Upper lobe of left lung (tissue), 4 donors: ENCODE data around the gene PRKAG2.

Experiments used
- CTCF ChIP-seq, 6 experiments: fragments of 450-650 bp in 4 of 6; fragments of 200-600 bp in 2 of 6; sonication (generic) in 2 of 6; IDR thresholded peaks; one replicate each; pipeline ENCODE4 v1.5.1; 2016 to 2019; ENCODE audit warnings: antibody characterized with exemption in 6 of 6
- EP300 ChIP-seq, 4 donors: sonication (generic); formaldehyde crosslinking; IDR thresholded peaks; one replicate each; pipeline ENCODE4 v1.5.1; 2017; ENCODE audit warnings: antibody characterized with exemption in 4 of 4, control low read depth in 2 of 4
- POLR2A ChIP-seq, 4 donors: fragments of 450-650 bp; IDR thresholded peaks; one replicate each; pipeline ENCODE4 v1.5.1; 2016 to 2017; ENCODE audit warnings: antibody characterized with exemption in 4 of 4, mild to moderate bottlenecking in 2 of 4
- POLR2AphosphoS5 ChIP-seq, 2 donors: sonication (generic); formaldehyde crosslinking; IDR thresholded peaks; one replicate each; pipeline ENCODE4 v1.5.1; 2017; ENCODE audit warnings: antibody characterized with exemption in 2 of 2

GRCh38 chr7:151744656-151745638 lies 132.0 kb downstream of the PRKAG2 start:
- TF ChIP-seq CTCF (IDR thresholded peaks at IDR 0.05) (peak in 5 of 6 experiments; percentile 27 to 81 (median 51)), POLR2A (IDR thresholded peaks at IDR 0.05) (peak in 1 of 4 donors; percentile 23), EP300 (IDR thresholded peaks at IDR 0.05) (peak in 3 of 4 donors; percentile 45 to 92 (median 58)), POLR2AphosphoS5 (IDR thresholded peaks at IDR 0.05) (peak; percentile 77 to 87)
